HG03558 (cell line): ENCODE data around the gene PHF14.

Experiments
- ATAC-seq: cut with Tn5 transposase; IDR thresholded peaks from one replicate; pipeline ENCODE4 v1.9.1; 2021; ENCODE audit warnings: moderate number of reproducible peaks; ENCODE audit not compliant: unreplicated experiment; ENCODE audit errors: extremely low read depth

Gene PHF14

DNA sequence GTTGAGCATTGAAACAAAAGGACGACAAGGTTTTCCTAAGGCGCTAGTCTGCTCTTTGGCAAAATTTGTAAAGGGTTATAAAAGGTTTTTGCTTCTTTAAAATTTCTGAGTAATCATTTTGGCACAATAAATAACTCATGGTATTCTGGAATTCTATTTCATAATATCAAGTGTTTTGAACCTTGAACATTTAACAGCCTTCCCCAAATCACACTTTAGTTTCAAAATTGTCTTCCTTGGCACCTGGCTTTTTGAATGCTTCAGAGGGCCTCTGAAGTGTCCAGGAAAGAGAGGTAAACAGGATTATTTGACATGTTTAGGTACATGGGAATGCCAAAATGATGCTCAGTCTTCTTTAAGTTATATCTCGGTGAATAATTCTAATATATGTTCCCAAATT, 220.8 kb downstream of the PHF14 start:
- ATAC-seq, result no peak

DNA sequence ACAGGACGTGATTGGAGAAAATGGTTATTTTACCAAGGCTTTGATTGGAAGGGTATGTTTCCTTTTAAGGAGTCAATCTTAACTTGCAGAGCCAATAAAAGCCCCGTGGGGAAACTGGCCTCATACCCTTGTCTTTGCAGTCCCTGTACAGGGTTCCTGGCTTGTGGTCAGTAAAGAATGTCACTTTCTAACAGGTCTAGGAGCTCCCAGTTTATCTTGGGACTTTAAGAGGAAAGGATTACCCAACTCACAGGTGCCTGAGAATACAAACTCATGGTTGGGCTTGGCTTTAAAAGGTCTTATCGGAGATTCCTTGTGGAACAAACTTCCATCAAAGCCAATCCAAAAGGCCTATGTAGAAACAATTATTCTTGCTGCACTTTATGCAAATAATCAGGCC, 221.8 kb downstream of the PHF14 start:
- ATAC-seq, result no peak

DNA sequence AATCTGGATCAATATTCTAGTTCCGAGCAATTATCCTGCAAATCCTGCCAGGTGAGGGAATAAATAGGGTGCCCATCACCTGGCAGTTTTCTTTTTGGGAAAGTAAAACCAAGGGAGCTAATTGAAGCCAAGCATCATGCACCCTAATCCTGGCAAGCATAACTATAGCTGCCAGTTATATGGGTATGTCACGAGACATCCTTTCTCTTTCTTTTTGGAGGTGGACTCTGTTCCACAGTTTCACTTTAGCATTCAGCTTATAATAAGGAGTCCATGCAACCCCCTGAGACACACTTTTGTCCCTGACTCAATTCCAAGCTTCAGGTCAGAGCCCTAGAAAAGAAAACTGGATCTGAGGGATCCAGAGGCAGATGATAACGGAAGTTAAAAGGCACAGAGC, 222.5 kb downstream of the PHF14 start:
- no peak for ATAC-seq

DNA sequence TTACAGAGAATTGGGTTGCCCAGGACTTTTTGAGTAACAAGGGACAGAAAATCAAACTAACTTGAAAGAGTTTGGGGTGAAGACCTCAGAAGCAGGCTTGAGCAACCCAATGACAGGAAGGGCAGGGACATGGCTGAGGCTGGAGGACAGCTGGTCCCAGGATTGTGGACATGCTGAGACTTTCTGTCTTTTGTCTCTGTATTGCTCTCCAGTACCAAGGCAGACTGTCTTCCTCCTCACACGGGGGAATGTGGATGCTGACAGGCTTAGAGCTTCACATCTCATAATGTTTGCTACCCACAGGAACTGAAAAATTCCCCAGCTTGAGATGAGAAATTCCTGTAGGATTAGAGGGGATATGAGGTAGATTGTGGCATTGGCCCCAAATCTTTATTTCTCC, 229.6 kb downstream of the PHF14 start:
- ATAC-seq, result no peak

DNA sequence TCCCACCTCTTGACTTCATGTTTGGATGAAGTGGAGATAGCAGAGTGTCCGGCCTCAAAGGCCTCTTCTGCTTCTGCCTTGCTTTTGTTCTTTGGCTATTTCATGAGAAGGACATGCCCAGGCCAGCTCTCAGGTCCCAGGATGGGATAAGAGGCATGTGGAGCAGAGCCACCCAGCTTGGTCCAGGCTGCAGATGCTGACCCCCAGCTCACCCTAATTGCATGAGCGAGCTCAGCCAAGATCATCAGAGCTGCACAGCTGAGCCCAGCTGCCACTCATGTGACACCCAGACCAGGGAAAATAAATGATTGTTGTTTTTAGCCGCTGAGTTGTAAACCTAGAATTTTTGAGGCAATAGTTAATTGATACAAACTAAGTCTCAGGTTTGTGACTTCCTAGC, 230.0 kb downstream of the PHF14 start:
- ATAC-seq, result no peak

DNA sequence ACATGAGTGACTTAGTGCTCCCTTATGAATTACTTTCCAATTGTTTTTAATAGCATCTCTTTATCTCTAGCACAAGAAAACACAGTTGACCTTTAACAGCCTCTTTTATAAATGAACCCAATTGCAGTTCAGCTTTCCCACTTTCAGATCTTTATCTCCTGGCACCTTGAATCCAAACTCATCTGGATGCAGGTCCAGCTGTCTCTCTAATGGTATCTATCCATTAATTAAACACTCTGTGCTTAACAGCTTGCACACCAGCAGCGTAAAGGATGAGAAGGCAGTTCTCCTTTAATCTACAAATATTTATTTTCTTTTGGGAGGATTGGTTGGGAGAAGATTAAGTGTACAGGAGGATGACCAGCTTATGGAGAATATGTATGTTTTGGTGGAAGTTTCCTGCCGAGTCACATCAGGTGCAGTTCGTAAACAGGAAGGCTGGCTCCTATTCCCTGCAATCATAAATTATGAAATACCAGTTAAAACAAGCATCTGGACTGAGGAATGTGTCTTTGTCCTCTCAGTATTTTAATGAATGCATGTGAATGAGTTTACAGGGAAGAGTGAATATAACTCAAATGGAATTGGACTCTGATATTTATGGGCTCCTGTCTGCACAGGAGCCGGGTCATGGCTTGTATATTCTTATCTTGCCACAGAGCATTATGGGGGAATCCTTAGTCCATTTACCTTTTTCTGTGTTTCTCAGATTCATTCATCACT, 232.7 kb downstream of the PHF14 start:
- ATAC-seq, result no peak

DNA sequence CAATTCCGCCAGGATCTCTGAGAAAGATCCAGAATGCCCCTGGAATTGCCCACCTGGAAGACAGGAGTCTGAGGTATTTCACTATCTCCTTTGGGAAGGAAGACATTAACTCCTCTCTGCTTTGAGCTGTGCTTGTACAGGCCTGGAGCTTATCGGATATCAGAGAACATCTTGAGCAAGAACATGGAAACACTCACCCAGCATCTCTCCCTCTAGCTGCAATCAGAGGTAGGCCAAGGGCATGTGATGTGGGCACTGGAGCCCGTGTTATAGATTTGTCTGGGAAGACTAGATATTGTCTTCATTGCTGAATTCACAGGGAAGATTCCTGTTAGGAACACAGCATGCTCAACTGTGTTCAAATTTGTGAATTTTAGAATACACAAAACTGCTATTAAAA, 233.9 kb downstream of the PHF14 start:
- ATAC-seq, result no peak

DNA sequence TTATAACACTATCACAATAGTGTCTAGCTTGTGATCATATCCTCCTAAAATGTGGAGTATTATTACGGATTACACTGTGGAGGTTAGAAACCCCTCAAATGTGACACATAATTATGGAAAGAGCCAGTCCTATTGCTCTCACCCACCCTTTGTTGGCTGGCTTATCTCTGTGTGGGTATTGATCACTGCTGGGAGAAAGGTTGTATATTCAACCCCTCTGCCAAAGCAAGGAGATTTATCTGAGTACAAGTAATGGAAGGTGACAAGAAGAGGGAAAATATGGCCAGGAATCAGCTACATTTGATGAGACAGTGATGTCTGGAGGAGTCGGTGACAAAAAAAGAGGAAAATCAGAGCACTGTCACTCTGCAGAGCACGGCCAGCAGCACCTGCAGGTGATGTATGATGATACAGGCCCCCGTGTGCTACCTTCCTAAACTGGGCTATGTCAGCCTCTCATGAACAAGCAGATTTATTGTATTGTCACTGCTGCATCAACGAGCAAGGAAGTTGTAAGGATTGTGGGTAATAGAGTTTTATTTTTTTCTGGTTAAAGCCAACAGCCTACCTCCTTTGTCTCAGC, 235.3 kb downstream of the PHF14 start:
- no peak for ATAC-seq

DNA sequence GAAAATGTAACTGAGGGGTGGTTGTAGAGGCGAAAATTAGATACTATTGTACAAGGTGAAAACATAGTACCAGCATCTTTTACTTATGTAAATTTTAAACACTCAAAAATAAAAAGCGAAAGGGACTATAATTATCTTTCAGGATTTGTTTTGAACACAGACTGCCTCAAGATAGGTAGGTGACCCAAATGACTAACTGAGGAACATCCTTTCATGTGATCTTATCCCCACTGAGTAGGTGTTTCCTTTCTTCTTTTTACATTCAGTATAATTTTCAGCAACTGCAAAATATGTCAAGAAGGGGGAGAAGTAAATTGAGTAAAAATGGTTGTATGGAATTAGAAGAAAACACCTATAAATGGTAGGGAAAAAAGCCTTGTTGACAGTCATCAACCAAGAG, 236.7 kb downstream of the PHF14 start:
- no peak for ATAC-seq

DNA sequence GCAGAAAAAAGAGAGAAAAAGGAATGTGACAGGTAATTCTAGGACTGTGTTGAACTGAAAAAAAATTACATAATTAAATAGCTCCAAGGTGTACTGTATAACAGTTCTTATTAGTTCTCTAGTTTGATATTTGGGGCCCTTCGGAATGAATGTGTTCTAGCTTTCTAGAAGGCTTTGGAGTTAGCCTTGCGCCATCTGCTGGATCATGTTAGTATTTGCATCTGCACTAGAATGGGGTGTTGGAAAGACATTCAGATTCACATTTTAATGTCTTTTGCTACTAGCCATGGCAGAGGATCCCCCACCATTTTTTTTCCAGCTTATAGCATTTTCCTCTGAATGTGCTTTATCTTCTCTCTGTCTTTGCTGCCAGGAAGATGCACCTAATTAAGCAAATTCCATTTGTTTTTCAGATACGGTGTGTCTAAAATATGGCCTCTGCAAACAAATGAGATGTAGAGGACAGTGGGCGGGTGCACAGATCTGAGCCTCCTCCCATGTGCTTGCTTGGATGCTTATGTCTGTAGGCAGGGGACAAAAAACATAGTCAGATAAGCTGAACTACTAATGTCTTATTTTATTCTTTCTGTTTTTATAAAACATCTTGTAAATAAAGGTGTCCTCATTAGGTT, 238.5 kb downstream of the PHF14 start:
- peak; percentile 68 for ATAC-seq

DNA sequence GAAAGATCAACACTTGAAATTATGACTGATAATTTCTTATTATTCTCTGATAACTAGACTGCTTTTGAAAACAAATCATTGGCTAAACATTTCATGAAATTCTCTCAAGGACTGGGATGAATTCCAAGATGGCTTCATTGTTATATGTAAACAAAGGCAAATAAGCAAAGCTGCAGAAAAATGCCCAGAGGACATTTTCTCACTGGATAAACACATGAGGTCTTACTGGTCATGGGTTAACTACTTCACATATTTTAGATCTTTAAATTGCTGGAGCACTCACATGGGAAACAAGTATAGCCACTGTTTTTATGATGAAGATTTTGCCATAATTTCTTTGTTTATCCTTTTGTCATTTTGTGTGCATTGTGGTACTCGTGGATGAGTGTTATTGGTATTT, 239.1 kb downstream of the PHF14 start:
- no peak for ATAC-seq

DNA sequence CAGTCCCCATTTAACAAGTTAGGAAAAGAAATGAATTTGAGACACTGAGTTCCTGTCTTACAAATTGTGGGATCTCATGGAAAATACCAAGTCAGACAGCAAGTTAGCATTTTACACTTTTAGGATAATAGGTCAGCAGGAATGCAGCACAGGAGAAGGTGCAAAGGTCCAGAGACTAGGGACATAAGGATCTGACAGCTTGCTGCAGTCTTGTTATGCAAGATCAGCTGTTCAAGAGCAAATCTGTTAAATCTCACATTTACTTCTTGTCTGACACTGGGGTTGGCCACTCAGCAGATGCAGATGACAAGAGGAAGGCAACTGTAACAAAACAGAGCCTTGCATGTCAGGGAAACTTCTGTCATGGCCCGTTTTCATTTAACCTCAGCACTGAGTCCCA, 239.6 kb downstream of the PHF14 start:
- no peak for ATAC-seq

DNA sequence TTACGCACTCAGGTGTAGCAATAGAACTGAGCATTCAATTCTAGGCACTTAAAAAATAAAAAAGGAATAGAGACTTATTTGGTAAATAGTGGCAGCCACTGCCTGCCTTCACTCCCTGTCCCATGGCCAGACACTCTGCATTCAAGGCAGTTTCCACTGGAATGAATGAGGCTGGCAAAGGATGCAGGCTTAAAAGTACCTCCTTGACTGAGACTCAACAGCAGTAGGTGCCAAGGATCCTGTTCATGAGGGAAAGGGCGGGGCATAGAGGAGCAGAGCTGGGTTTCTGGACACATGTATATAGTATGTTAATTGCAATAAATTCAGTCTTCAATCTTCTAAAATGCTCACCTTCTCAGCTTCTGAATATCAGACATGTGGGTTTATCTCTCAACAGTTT, 242.6 kb downstream of the PHF14 start:
- no peak for ATAC-seq

DNA sequence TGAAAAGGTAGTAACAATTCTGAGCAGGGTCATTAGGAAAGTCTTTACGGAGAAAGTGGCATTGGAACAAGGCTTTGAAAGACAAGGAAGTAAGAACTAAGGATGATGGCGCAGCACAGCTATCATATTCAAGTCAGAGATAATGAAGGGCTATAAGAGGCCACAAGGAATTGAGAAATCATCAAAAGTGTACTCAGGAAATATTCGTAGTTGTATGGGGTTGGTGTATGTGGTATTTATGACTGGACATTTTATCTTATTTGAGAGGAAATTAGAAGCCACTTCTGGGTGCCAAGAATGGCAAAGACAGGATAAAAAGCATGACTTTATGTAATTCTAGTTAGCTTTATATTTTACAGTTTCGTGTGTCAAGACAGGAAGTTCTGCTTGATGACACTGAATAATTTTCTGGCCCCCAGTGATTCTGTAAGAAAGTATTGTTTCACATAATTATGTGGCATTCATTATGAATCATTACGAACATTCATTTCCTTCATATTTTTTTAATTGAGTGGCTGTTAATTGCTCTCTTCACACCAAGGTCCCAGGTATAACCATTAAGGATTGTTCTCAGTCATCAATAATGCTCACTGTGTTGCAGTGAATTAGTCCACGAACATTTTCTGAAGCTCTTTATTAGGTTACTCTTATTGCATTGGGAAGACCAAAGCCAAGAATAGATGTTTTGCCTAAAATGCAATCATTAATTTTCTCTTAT, 244.3 kb downstream of the PHF14 start:
- no peak for ATAC-seq
